BJ (cell line): ENCODE measurements around the gene HTR3D. TPM values are rescaled to one million over a fixed set of nuclear protein-coding genes. Genes with fewer than 3 reads are reported as not detected.

Source experiments
- CTCF ChIA-PET: fragments of 350-600 bp; formaldehyde crosslinking; extraction: SDS; loops from one replicate; lab custom pipeline; 2021; ENCODE audit warnings: antibody characterized with exemption, inconsistent platforms; lab: Yijun Ruan, JAX
- POLR2A ChIA-PET: fragments of 300-600 bp; sonication (Branson Sonifier 250); formaldehyde crosslinking; extraction: SDS; loops from one replicate; lab custom pipeline; 2021; ENCODE audit warnings: antibody characterized with exemption; lab: Charles Lee
- DNase-seq: peaks from one replicate; pipeline ENCODE4 v3.0.0-alpha.2; 2011; ENCODE audit warnings: low read depth
- H3K27me3 ChIP-seq: 2 replicates; pipeline ENCODE4 v1.6.0; 2011; ENCODE audit warnings: low read length; ENCODE audit not compliant: control insufficient read depth, insufficient read depth
- H3K36me3 ChIP-seq: 2 replicates; pipeline ENCODE4 v1.5.1; 2011; ENCODE audit warnings: low read length; ENCODE audit not compliant: control insufficient read depth, insufficient read depth
- H3K4me3 ChIP-seq: 2 replicates; pipeline ENCODE4 v1.5.1; 2011; ENCODE audit warnings: low read depth, mild to moderate bottlenecking, control low read depth, low read length
- CTCF ChIP-seq: IDR thresholded peaks from 2 replicates; pipeline ENCODE4 v1.5.1; 2011; ENCODE audit warnings: low read depth, mild to moderate bottlenecking, control low read depth, inconsistent platforms, low read length, moderate library complexity; ENCODE audit not compliant: insufficient read depth
- polyA plus RNA-seq: library from polyadenylated mRNA; depleted of rRNA; stranded (reverse); fragments of >200 nt; gene quantifications from 2 replicates; pipeline ENCODE4 v1.2.3, GENCODE V29; 2011

The HTR3D gene
- polyA plus RNA-seq, 1 experiment, result not detected

DNA sequence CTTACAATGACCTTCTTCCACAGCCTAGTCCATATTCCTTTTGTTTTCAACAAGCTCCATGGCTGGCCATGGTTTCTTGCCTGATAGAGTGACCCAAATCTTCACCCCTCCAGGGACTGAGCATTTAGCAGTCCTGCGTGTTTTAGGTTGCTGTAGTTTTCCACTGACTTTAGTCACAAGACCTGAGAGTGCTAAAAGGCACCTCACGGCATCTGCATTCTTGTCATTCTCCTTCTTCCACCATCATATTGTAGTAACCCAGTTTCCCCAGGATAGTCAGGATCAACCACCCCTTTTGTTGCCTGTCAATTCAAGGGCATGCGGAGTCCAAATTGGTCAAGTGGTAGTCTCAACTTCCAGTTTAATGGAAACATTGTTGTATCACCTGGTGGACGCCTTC is 42.1 kb downstream of the HTR3D start:
- no peaks in the 10 kb centered on the region for H3K27me3 ChIP-seq

DNA sequence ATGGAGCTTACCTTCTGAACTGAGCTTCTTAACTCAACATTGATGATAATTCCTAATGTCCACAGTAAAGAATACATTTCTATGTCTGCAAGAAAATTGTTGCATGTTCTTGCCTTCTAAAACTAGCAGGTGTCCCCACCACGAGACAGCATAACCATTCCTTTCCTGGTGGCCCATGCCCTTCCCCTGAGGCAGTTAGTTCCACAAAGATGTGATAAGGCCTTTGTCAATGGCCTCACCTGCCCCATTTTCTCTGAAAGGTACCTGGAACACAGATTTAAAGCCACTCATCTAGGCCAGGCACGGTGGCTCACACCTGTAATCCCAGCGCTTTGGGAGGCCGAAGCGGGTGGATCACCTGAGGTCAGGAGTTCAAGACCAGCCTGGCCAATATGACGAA is 44.4 kb downstream of the HTR3D start:
- H3K36me3 ChIP-seq, result no peaks in the 10 kb centered on the region
- H3K4me3 ChIP-seq, result no peak overlapping the region
- H3K27me3 ChIP-seq, result no peaks in the 10 kb centered on the region
- DNase-seq, result no peak
- ChIA-PET POLR2A (no interaction called here), CTCF (no interaction called here)
- no peak for TF ChIP-seq CTCF

More for the DNA sequence above, 42.1 kb downstream of the HTR3D start:
- ChIA-PET POLR2A (no interaction called here), CTCF (no interaction called here)
- no peak for TF ChIP-seq CTCF
- no peaks in the 10 kb centered on the region for H3K36me3 ChIP-seq
- no peak for DNase-seq
- H3K4me3 ChIP-seq, result no peak overlapping the region

DNA sequence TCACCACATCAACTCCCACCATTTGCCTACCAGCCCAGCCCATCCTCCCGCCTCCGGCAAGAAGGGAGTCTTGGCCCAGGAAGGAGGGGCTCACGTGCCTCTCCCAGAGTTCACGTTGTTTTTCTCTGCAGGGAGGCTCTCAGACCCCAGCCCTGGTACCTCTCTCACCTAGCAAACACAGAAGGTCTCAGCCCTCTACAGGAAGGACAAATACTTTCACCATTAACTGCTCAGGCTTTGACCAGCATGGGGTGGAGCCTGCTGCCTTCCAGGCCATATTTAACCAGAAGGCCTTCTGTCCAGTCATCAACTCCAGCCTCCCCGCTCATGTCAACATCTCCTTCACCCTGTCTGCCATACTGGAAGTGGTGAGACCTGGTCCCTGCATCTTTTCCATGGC is 46.3 kb downstream of the HTR3D start:
- TF ChIP-seq CTCF, result no peak
- Histone ChIP-seq H3K36me3 (no peaks in the 10 kb centered on the region), H3K4me3 (no peak overlapping the region), H3K27me3 (no peaks in the 10 kb centered on the region)
- CTCF ChIA-PET, result no interaction called here
- DNase-seq, result no peak
- POLR2A ChIA-PET, result no interaction called here

DNA sequence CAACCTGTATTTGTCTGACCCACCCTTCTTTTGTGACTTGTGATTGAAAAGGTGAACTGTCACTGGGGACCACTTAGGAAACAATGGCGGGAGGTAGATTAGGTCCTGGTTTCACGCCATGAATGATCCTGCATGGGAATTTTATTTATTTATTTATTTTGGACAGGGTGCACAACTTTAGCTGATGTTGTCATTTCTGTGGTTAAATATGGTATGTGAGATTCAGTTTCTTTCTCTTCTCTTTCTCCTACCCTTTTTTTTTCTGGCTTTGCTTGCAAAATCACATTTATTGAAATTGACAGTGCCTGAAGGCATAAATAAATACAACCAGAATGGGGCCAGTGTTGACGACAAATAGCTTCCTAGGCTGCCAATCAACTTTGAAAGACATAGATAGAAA is 47.3 kb downstream of the HTR3D start:
- POLR2A ChIA-PET, result no interaction called here
- TF ChIP-seq CTCF, result no peak
- CTCF ChIA-PET, result no interaction called here
- H3K36me3 ChIP-seq, result no peaks in the 10 kb centered on the region
- no peak for DNase-seq
- no peaks in the 10 kb centered on the region; the same call in 1 of the 2 replicates for H3K27me3 ChIP-seq
- no peak overlapping the region for H3K4me3 ChIP-seq

DNA sequence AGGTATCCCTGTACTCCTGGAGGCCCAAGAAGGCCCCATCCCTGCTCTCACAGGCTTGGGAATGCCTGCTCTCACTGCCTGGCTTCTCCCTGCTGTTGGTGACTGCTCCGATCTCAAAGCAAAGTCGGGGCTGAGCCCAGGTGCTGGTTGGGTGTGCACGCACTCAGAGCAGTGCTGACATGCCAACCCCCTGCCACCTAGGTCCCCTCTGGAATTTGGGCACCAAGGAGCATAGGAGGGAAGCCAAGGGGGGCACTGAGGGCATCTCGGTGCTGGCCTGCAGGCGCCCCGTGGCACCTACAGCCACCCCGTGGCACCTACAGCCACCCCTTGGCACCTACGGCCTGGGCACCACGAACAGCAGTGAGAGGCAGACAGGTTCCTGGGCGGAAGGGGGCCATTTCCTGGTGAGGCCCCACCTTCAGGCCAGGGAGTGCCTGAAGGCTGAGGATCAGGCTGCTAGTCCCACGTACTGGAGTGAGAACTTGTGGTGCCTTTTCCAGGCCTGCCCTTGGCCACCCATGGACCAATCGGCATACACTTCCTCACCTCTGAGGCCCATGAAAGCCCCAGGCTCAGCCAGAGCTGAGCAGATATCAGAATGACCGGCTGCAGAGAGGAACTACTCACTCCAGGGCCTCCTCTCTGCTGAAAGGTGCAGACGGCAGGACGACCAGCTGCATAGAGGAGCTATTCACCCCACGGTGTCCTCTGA is 49.7 kb downstream of the HTR3D start:
- ChIA-PET POLR2A (no interaction called here), CTCF (no interaction called here)
- no peaks in the 10 kb centered on the region; the same call in 1 of the 2 replicates for H3K27me3 ChIP-seq
- no peak for TF ChIP-seq CTCF
- no peaks in the 10 kb centered on the region for H3K36me3 ChIP-seq
- DNase-seq, result no peak
- no peak overlapping the region for H3K4me3 ChIP-seq
